ENCODE results near the gene GRID1.

- TF ChIP-seq CTCF (IDR thresholded peaks at IDR 0.05 in 8 of 11, conservative IDR thresholded peaks at IDR 0.05 in 3 of 11) (no peak), POLR2A (IDR thresholded peaks at IDR 0.05) (no peak), POLR2AphosphoS5 (IDR thresholded peaks at IDR 0.05) (no peak)
These were observed 252.6 kb downstream of the GRID1 start for GRCh38 chr10:86113983-86114382.
